Activated CD4-positive, alpha-beta T cell treated with anti-CD3 and anti-CD28 coated beads, Interleukin-10, Interleukin-2, amounts not matched to agents 100 ng/mL and 50 ng/mL, durations not matched to agents 16 hours and 8 hours (primary cell): ENCODE data around the gene SLC4A7.
"Not testable (repeated sequence)": the region's sequence is repeated elsewhere in the genome, so short reads cannot be mapped to it uniquely, and the experiment has no call there.

Source experiments
- DNase-seq: peaks from one replicate; pipeline ENCODE4 v3.0.0-alpha.2; 2020

Gene SLC4A7

DNA sequence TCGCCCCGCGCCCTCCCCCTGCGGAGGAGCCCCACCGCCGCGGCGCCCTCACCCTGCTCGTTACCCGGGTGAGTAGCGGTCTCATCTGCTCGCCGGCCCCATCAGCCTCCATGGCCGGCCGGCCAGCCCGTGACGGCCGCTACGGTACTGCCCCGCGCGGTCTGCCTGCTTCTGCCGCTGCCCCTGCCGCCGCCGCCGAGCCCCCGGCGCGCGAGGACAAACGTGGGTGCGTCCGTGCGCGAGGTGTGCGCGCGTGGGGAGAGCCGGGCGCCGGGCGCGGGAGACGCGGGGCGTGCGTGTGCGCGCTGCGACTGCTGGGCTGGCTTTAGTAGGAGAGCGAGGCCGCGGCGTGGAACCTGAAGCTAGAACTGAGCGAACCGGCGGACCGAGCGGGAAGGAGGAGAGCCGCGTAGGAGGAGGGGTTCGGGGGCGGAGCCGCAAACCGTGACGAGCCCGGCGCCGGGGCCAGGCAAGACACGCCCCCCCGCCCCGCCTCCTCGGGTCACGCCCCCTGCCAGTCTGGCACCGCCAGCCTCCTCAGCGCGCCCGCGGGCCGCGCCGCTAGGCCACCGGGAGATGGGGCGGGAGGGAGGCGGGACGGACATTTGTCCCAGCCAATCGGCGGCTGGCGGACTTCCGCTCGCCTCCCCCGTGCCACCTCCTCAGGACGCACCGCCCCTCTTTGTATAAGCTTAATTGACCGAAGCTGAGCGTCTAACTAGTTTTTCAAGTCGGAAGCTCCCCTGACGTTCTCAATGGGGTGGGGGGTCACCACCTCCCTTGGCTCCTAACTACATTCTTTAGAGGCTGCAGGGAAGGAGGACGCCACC, at the start of gene SLC4A7:
Gene SLC4A7, minus strand, starts transcription at position 370 of the 830 bp plus-strand sequence. Its CDS starts 258 bp downstream, at position 112.
- DNase-seq: peak; percentile 99

DNA sequence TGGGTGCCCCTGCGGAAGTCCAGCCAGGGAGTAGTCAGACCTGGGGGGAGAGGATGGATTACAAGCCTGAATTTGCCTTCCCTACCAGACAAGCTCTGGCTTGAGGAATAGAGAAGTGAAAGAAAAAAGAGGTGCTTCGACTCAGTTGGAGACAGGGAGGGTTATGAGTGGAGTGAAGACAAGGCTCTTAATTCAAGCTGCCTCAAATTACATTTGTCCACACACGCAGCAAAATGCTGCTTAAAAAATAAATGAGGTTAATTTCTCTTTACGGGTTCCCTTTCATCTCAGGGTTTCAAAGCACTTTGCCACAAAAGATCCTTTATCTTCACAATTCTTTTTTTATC, 49.0 kb upstream of the SLC4A7 start:
- no peak for DNase-seq

DNA sequence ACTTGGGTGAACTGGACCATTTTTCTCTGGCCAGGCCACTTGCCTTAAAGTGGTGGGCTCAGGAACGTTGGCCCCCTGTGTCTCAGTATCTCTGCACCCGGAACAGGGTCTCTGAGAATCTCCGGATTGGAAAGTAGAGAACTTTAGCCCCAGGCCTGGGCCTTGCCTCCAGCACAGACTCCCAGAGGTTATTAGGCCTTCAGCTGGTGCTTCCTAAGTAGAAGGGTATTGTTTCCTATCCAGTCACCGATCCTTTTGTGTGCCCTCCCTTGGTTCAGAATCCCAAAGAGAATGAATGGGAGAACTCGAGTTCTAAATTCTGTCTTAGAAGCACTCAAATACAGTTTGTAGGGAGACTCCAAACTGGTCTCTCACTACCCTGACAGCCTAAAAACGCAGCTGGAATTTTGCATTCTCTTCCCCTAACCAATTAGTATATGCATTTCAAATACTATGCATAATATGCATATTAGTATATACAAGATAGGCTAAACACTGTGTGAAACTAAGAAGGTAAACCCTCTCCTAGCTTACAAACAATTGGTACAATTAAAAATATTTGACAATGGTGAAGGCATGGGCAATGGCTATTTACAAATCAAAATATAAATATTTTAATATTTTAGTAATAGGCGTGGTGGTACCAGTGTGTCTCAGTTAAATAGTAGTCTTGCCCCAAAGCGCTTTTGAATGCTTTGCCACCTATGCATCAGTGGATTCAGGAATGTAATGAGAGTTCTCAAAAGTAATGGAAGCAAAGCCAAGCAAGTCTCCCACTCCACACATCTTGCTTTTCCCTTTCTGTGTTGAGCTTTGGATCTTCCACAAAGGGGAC, 48.5 kb upstream of the SLC4A7 start:
- no peak for DNase-seq

DNA sequence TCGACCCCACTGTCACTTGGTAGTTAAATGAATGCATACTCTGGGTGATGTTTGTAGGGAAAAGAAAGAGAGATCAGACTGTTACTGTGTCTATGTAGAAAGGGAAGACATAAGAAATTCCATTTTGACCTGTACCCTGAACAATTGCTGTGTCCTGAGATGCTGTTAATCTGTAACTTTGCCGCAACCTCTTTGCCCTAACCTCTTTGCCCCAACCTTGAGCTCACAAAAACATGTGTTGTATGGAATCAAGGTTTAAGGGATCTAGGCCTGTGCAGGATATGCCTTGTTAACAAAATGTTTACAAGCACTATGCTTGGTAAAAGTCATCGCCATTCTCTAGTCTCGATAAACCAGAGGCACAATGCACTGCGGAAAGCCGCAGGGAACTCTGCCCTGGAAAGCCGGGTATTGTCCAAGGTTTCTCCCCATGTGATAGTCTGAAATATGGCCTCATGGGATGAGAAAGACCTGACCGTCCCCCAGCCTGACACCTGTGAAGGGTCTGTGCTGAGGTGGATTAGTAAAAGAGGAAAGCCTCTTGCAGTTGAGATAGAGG, 47.1 kb upstream of the SLC4A7 start:
- DNase-seq: not testable (repeated sequence)

DNA sequence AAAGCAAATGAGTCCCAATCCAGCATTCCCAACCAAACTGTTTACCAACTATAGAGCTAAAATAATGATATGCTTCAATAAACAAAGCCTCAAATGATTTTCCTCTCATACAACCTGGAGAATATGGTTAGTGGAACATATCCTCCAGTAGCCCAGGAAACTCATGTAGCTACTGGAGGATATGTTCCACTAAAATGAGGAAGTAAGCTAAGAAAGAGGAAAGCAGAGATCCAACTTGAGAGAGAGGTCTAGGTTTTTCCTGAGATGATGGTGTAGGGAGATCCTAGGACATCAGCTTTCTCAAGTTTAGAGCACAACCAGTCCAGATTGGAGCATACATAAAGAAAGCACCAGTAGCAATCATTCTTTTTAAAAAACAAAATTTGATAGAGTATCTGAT, 44.6 kb upstream of the SLC4A7 start:
- no peak for DNase-seq

DNA sequence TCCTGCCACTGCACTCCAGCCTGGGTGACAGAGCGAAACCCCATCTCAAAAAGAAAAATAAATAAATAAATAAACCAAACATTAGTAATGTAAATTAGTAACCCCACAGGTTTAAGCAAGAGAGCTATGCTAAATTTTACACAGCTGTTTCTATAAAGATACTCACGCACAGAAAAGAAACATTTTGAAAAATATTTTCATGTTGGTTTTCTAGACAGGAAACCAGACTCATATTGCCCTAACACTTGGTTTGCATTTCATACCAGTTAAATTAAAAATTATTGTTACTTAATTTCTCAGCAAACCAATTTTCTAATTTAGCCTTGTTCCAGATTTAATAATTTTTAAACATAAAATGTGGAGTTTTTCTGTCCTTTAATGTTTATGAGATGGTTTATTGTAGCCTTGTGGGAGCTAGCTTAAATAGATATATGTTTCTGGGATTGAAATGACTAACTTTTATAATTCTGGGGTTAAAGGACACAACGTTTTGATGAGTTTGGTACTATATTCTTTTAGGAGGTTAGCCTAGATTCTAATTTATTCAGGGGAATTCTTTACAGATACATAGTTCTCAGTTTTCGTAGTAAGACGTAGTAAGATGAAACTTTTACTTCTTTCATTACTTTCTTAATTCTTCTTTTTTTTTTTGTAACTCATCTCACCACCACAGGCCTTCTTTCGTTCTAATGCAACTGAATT, 42.6 kb upstream of the SLC4A7 start:
- DNase-seq: peak; percentile 40

DNA sequence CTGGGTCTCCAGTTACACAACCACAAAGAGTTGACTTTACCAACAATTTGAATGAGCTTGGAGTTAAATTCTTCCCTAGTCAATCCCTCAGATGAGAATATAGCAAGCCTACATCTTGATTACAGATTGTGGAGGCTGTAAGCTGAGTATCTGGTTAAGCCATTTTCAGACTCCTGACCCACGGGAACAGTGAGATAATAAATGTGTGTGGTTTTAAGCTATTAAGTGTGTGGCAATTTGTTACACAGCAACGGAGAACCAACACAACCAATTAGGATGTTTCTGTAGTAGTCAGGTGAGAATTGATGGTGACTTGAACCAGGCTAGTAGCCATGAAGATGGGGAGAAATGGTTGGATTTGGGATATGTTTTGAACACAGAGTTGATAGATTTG, 37.7 kb upstream of the SLC4A7 start:
- DNase-seq: no peak

DNA sequence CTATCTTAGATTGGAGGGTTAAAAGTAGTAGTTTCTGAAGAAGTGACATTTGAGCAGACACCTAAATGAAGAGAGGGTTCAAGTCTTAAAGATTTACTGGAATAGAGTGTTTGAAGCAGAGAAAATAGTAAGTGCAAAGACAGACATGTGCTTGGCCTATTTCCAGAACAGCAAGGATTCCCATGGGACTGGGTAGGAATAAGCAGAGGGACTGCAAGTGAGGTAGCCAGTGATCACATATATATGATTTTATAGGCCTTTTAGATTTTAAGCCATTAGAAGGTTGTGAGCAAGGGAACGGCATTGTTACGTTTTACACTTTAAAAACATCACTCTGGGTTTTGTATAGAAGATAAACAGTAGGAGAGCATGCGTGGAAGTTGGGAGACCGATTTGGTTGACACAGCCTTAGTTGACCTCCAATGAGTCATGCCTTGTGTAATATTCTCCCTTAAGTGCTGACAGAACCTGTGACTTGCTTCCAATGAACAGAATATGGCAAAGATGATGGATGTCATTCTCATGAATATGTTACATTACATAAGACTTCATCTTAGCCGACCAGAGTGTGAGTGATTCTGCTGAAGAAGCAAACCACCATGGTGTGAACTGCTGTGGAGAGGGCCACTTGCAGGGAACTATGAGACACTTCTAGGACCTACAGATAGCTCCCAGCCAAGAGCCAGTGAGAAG, 37.1 kb upstream of the SLC4A7 start:
- peak; percentile 44 for DNase-seq

DNA sequence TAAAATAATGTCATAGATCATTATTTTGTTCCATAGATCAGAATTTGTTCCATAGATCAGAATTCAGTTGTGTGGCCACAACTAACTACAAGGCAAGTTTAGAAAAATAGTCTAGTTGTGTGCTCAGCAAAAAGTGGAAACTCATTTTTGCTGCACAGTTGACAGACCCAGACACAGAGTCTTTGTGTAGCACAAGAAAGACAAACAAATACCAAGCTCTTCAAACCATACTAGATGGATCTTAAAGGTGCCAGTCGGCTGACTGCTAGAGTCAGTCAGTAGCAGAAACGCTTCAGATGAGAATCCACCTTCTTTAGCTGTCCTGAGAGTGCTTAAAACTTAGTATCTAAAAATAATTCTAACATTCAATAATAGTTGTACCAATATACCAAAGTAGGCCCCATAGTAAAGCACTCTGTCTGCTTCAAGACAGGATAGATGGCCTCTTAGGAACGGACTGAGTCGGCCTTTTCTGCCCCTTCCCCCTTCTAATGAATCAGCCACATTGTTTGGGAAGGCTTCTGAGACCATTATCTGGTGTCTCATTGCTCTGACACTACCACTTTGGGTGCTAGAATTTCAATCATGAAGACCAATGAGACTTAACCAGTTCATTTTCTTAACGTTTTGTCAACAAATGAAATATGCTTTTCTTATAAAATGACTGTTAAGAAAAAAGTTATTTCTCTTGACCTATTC, 27.7 kb upstream of the SLC4A7 start:
- no peak for DNase-seq

DNA sequence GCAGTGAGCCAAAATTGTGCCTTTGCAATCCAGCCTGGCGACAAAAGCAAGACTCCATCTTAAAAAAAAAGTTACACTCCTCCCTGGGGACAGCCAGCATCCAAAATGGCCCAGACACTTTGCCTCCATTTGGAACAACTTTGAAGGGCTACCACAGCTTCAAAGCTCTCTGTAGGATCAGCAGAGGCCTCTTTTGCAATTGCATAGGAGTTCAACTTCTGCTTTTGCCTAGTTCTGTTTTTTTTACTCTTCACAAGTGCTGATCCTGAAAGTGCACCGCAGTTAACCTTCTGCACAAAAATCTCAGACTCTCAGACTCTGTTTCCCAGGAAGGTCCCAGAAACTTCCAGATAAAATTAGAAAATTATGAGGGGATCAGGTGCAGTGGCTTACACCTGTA, 25.2 kb upstream of the SLC4A7 start:
- DNase-seq: no peak

DNA sequence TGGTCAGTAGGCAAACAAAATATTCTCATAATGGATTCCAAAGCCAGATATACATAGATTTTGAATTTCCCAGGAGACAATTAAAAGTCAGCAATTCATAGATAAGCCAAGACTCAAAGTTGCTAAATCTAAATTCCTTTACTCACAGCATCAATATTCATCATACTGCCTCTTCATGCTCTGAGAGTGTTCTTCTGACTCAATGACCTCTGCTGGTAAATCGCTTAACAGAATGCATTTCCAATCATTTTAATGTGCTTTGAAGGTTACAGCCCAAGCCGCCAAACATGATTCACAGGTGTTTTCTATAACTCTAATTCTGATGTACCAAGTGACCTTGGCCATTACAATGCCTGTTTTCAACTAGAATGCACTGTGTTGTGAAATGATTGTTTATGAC, 24.2 kb upstream of the SLC4A7 start:
- no peak for DNase-seq

DNA sequence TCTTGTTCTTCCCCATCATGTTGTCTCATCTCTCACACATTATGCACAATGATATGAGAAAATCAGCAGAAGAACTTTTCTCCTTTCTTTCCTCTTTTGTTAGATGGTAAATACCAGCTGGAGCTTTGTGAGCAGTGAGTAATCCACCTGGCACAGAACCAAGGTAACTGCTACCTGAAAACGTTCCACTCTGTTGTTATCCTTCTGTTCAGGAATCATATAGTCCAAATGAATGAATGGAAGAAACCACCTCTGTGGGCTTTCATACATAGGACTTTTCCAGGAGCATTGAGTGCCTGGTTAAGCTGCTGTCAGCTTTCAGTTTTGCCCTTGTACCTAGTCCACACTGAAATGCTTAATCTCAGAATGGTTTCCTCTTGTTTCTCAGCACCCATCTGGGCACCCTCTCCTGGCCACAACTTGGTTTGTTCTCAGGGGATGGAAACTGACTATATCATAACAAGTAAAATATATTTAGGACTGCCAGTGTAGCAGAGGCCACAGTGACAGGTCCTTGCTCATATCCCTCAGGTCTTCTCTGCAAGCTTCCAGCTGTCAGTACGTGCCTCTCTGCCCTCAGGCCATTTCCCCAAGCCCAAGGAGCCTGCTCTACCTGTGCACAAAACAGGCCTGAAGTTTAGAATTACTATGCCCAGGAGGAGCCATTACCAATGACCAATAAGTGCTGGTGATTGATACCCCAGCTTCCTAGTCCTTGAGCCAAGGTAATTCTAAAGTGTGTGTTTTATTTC, 23.5 kb upstream of the SLC4A7 start:
- no peak for DNase-seq

DNA sequence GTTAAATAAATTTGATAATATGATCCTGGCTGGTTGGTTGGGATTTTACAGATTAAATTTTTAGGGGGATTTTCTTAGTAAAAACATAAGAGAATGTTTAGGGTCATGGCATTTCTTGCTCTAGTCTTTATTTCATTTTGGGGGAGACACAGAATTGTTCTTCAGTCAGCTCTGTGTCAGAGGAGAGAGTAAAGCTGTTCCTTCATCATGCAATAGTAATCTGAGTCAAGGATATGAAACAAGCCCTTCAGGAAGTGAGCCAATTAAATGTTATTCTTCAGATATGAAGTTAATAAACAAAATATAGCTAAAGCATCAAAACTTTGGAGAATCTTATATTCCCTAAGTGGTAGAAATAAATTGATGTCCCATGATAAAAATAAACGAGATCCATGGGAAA, 22.9 kb upstream of the SLC4A7 start:
- DNase-seq: no peak

DNA sequence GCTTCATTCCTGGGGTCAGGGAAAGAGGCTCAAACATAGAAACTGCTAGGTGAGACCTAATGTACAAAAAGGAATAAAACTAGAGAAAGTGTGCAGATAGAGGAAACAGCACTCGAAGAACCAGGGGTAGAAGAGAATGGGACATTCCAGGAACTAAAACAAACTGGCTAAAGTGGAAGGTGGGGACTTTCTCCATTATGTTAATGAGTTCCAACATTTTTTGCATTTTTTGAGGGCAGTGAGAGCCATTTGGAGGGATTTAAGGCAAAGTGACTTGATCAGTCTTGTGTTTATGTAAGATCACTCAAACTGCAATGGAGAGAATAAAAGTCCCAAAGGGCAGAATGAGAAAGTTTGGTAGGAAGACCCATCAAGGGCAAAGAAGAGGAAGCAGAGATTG, 20.6 kb upstream of the SLC4A7 start:
- DNase-seq: no peak

DNA sequence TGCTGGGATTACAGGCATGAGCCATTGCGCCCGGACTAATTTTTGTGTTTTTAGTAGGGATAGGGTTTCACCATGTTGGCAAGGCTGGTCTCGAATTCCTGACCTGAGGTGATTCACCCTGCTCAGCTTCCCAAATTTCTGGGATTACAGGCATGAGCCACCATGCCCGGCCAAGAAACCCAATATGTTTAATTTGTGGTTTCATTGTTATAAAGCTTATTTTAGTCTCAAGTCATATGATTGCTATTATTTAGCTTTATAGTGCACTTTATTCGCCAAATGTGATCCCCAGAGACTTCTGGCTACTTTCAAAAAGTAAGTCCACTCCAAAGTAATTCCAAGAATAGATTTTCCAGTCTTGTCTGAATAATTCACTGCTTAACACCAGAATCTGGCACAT, 19.3 kb upstream of the SLC4A7 start:
- DNase-seq: no peak

DNA sequence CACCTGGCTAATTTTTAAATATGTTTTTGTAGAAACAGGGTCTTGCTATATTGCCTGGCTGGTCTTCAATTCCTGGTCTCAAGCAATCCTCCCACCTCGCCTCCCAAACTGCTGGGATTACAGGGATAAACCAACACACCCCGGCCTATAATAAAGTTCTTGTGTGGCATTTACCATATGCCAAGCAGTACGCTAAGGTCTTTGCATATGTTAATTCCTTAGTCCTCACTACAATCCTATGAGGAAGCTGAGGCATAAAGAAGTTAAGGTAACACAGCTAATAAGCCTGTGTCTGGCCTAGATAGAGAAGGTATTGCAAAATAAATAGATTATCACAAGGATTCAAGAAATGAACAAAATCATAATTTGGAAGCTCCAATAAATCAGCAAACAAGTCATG, 17.6 kb upstream of the SLC4A7 start:
- DNase-seq: no peak

DNA sequence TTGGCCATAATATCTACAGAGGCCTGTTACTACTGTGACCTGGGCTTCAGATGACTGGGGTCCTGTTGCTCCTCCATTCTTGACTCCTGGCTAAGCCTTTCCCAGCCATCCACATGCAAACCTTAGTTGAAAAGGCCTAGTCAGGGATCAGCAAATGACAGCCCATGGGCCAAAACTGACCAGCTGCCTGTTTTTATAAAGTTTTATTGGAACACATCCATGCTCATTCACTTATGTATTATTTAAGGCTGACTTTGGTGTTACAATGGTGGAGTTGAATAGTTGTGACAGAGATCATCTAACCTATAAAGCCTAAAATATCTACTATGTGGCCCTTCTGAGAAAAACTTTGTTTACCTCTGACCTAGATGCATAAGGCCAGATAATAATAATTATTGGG, 16.8 kb upstream of the SLC4A7 start:
- DNase-seq: no peak

DNA sequence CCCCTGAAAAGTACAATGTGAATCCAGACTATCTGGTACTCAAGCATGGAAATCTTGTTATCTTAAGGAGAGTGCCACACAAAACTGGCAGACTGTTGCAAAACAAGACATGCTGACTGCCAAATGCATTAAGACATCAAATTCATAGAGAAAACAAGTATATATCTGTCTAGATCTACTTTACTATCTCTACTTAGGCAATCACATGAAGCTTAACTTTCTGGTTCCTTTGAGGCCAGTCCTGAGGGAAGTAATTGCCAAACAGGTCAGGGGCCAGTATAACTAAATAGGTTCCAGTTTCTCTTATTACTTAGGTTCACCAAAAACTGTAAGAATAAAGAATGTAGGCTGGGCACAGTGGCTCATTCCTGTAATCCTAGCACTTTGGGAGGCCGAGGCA, 15.9 kb upstream of the SLC4A7 start:
- DNase-seq: no peak

DNA sequence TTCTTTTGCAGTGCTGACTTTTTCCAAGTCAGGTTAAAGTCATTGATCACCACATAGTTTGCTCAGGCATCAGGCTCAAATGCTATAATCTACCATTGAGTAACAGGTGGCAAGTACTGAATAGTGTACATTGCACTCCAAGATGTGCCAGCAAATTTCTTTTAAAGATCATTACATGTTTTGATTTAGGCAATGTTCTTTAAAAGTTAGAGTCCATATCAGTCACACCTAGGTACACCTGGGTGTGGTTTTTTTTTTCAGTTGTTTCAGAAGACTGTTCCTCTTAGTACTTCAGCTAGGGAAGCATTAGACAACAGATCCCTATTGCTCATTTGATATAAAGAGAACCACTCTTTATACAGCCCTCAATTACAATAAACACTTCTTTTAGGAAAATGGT, 10.6 kb upstream of the SLC4A7 start:
- DNase-seq: no peak

DNA sequence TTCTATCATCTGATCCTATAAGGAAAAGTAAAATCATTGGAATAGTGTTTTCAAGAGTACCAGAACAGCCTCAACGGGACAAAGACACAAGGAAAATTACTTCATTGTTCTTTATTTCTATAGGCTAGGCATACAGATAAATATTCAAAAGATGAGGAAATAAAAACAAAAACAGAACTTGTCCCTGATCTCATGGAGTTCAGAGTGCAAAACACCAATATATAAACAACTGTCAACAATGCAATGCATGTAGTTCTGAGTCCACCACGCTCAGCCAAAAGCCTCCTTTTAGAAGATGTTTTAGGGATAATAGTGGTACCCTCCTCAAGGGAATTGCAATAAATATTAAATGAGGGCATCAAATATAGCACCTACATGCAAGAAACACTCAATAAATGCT, 4.6 kb upstream of the SLC4A7 start:
- no peak for DNase-seq

DNA sequence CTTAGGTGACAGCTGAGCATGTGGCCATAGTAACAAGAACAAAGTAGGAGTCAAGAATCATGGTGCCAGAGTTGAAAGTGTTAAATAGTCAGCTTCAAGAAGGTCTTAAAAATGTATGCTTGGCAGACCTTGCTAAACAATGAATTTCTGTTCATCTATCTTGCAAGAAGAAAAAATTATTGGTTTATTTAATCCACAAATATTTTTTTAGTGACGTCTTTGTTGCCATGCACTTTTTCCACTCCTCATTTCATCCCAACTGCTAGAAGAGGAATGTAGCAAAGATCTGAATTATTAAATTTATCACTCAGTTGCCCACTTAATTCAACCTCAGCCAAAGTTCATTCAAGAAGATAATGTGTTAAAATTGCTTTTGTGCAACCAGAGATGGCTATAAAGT, 3.2 kb upstream of the SLC4A7 start:
- DNase-seq: no peak
